ENCODE measurements around the gene SMAD6.
A peak's percentile ranks its signal among the peaks of the same experiment; 100 is the strongest.

SMAD6 gene

GRCh38 chr15:66702035-66702786, at the start of gene SMAD6:
TSS of gene SMAD6 (plus strand) at chr15:66702236. CDS start at chr15:66703259, 1,023 bp downstream.
- Histone ChIP-seq H3K4me3 (peak within 1 kb of the TSS; percentile 49 to 69 (median 53)), H3K27ac (peak within 1 kb of the TSS; percentile 8 to 85 (median 74))

DNA sequence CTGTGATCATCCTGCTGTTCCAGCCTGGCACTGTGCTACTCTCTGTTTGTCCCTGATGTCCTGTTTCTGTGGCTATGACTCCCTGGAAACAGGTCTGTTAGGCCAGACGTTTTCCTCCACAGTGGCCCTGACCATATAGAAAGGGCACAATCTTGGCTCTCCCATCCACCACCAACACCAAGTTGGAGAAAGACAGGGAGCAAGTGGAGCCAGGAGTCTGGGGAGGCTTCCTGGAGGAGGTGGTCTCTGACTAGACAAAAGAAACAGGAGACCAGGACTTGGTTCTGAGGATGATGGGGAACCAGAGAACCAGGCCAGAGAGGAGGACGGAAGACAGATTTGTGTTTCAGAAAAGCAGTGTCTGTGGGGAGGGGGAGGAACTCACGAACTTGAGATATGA, 49.2 kb upstream of the SMAD6 start:
- Histone ChIP-seq H3K4me3 (no peak overlapping the region), H3K27ac (no peak overlapping the region)

DNA sequence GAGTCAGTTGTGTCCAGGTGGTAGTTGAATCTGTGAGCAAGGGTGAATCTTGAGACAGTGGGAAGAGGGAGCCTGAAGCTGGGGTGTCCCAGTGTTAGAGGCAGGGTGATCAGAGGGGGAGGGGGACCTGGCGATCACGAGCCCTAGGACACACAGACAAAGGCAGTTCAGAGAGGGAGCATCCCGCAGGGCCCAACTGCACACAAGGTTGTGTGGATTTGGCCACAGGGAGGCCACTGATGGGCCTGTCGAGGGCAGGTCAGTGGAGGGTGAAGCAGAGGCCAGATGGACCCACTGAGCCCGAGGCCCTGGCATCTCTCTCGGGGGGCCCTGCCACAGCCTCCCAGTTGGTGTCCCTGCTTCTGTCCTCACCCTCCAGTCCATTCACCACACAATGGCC, 48.6 kb upstream of the SMAD6 start:
- no peak overlapping the region for H3K4me3 ChIP-seq
- H3K27ac ChIP-seq, result no peak overlapping the region

DNA sequence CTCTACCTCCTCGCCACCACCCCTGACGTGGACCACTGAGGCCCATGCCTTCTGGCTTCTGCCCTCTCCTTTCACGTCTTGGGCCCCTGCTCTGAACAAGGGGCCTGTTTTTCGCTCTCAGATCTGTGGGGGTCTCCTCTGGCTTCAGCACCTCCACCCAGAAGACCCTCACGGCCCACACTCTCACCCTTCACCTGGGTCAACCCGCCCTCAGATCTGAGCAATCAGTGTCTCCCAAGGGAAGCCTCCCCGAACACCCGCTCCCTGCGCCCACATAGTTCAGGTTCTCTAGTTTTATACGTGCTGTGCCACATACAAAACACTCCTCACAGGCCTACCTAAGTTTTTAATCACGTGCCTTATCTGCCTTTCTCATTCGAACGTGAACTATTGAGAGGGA, 48.2 kb upstream of the SMAD6 start:
- no peak overlapping the region for H3K27ac ChIP-seq
- no peak overlapping the region for H3K4me3 ChIP-seq

- H3K27ac ChIP-seq, result peak overlapping the region in 8 of 21 experiments; percentile 44 to 73 (median 66)
Observed at GRCh38 chr15:66654361-66654738, 47.7 kb upstream of the SMAD6 start.

DNA sequence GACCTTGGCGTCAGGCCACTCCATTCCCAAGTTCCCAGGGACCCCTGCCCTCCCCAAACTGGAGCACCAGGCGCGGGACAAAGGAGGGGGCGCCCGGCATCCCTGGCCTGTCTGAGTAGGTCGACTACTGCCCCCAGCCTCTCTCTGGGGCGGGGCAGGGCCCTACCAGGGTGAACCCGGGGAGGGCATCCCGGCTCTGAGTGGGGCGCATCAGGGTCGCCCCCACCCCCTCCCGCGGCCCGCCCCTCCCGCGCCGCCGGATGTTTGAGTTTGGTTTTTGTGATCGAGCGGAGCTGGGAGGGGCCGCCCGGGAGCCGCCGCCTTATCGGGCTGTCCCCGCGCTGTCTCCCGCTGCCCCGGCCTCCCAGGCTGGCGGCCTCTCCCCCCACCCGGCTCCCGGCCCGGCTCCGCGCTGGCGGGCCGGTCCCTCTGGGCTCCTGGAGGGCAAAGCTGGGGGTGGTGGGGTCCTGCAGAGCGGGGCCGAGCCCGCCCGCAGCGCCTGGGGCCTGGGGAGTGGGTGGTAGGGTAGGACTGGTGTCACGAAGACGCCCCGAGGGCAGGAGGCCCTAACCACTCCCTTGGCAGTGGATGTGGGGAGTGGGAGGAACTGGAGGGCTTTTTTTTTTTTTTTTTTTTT, 47.2 kb upstream of the SMAD6 start:
- H3K27ac ChIP-seq, result peak overlapping the region in 17 of 21 experiments; percentile 4 to 73 (median 52)
- peak overlapping the region in 3 of 7 experiments; percentile 13 to 34 (median 22) for H3K4me3 ChIP-seq

More at GRCh38 chr15:66654361-66654738, 47.7 kb upstream of the SMAD6 start:
- H3K4me3 ChIP-seq, result peak overlapping the region in 1 of 7 experiments; percentile 22

- H3K4me3 ChIP-seq, result no peak overlapping the region
- H3K27ac ChIP-seq, result peak overlapping the region in 12 of 21 experiments; percentile 9 to 73 (median 48)
Observed at GRCh38 chr15:66655511-66655910, 46.5 kb upstream of the SMAD6 start.

DNA sequence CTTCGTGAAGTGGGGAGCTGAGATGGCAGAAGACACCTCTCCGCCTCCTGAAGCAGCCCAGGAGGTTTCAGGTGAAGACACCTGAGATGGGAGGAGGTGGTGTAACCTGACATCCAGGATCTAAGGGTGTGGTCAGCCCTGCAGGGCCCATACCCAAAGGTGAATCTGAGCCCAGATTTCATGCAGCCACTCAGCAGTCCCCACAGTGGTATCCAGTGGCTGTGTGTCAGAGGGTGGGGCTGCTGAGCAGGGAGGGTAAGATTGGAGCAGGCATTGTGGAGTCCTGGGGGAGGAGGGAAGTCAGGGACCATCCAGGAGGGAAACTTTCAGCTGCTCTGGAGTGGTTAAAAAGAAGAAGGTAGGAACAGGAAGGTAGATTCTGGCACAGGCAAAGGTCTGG, 46.0 kb upstream of the SMAD6 start:
- Histone ChIP-seq H3K27ac (peak overlapping the region in 4 of 21 experiments; percentile 16 to 63 (median 34)), H3K4me3 (no peak overlapping the region)

DNA sequence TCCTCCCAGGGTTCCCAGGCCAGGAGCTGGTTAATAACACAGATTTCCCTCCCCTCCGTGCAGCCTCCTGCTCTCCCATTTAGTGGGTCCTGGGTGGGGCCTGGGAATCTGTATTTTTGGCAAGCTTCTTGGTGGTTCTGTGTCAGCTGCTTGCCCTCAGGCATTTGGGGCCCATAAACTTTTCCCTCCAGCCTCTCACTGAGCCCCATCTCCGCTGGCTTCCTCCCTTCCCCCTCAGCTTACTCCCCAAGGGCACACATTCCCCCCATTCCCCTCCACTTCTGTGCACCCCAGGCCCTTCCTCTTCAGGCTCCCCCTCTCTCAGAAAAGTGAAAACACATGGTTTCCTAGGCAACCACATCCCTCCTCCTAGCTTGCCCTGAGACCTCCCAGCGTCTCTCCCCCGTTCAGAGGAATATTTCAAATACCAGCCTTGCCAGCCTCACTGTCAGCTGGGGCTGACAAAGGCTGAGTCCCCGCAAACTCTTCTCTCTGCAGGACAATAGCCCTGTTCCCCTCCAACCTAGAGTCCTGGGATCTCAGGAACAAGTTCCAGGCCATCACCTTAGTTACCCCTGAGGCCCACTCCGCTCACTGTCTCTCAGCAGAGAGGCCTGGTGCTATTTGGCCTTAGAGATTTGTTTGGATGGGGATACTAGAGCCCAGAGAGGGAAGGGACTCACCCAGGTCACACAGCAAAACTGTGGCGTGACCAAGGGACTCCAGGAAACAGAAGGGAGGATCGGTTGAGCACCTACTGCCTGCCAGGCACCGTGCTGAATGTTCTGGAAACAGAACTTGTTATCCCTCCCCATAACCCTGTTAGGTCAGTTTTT, 44.6 kb upstream of the SMAD6 start:
- Histone ChIP-seq H3K4me3 (no peak overlapping the region), H3K27ac (peak overlapping the region in 6 of 21 experiments; percentile 15 to 43 (median 32))

- H3K27ac ChIP-seq, result peak overlapping the region in 3 of 21 experiments; percentile 15 to 37 (median 28)
Observed at GRCh38 chr15:66658044-66658443, 44.0 kb upstream of the SMAD6 start.

GRCh38 chr15:66658855-66659254, 43.2 kb upstream of the SMAD6 start:
- Histone ChIP-seq H3K27ac (no peak overlapping the region), H3K4me3 (no peak overlapping the region)

More at GRCh38 chr15:66658044-66658443, 44.0 kb upstream of the SMAD6 start:
- H3K4me3 ChIP-seq, result no peak overlapping the region

GRCh38 chr15:66659384-66659783, 42.7 kb upstream of the SMAD6 start:
- Histone ChIP-seq H3K27ac (no peak overlapping the region), H3K4me3 (no peak overlapping the region)

DNA sequence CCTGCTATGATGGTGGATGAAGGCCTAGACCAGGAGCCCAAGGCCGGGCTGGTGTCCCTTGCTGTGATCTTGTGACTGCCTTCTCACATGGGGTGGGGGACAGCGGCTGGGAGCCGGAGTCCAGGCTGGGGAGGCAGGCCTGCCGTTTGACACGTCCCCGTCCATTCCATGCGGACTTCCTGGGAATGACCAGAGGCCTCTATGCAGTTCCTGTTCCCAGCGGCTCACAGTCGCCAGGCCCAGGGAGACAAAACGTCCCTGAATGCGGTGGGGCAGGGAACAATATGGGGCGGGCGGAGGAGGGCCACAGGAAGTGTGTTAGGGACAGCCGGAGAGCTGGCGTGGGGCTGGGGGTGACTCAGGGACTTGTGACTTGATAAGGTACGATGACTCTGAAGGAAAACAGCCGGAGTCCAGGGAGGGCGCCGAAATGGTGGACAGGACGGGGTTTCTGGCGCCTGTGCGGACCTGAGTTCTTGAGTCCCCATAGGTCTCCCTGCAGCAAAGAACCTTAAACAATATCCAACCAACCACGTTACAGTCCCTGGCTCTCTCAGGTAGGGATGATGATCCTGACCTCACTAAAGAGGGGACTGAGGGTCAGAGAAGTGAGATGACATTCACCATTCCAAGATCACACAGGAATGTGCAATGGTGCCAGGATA, 40.5 kb upstream of the SMAD6 start:
- no peak overlapping the region for H3K4me3 ChIP-seq
- peak overlapping the region in 3 of 21 experiments; percentile 15 to 61 (median 54) for H3K27ac ChIP-seq

DNA sequence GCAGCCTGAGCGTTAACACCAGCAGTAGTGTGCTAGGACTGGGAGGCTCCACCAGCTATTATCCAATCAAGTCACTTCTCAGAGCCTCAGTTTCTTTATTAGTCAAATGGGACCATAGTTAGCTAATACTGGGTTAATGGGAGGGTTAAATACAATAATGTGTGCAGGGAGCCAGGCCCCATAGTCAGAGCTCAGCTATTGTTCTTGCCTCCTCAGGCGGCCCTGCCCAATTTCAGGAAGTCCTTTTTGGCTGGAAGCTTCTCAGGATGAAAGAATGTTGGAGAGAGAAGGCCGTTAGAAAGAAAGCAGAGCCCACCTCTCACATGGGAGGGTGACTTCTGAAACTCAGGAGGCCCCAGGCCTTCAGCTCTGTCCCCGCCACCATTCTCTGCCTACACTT, 39.5 kb upstream of the SMAD6 start:
- Histone ChIP-seq H3K4me3 (no peak overlapping the region), H3K27ac (no peak overlapping the region)

GRCh38 chr15:66663664-66664063, 38.4 kb upstream of the SMAD6 start:
- Histone ChIP-seq H3K27ac (no peak overlapping the region), H3K4me3 (no peak overlapping the region)

DNA sequence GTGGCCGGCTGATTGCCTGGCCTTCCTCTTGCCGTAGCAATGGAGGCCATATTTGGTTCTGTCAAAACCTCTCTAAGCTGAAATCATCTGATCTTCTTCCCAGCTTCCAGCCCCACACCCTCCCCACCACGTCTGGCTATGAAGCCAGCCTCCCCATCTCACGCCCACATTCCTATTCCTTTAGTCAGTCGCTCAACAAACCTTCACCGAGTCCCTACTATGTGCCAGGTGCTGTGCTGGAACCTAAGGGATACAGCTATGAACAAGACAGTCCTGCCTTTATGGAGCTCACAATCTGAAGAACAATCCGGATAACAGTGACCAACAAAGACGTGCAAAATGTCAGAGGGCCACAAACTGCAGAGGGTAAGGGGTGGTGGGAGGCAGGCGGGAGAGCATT, 31.9 kb upstream of the SMAD6 start:
- no peak overlapping the region for H3K27ac ChIP-seq
- H3K4me3 ChIP-seq, result no peak overlapping the region

GRCh38 chr15:66670762-66671580, 31.1 kb upstream of the SMAD6 start:
- Histone ChIP-seq H3K27ac (no peak overlapping the region), H3K4me3 (no peak overlapping the region)

DNA sequence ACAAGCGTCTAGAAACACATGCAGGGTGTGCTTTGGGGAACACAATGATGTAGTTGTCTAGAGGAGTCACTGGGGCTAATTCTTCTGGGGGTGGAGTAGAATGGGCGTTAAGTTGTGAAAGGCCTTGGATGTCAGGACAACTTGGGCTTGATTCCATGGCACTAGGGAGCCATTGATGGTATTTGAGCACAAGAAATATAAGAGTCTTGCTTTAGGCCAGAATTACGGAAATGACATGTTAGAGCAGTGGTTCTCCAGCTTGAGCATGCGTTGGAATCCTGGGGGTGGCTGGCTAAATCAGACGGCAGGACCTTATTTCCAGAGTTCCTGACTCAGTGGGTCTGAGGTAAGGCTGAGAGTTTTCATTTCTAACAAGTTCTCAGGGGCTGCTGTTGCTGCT, 29.2 kb upstream of the SMAD6 start:
- H3K4me3 ChIP-seq, result no peak overlapping the region
- H3K27ac ChIP-seq, result no peak overlapping the region

Data from skin epidermis (tissue), 12 donors.